Stomach (tissue), 4 donors: ENCODE results near the gene SH3RF3.

ENCODE experiments used
- CTCF ChIP-seq, 7 experiments: fragments of 450-650 bp in 4 of 7; fragments of 200-600 bp in 3 of 7; sonication (generic) in 3 of 7; IDR thresholded peaks; one replicate each; pipeline ENCODE4 v1.5.1; 2016 to 2019; ENCODE audit warnings: antibody characterized with exemption in 7 of 7, control low read depth in 2 of 7, mild to moderate bottlenecking in 1 of 7
- POLR2AphosphoS5 ChIP-seq, 3 donors: sonication (generic); formaldehyde crosslinking; IDR thresholded peaks; one replicate each; pipeline ENCODE4 v1.6.1; 2016; ENCODE audit warnings: antibody characterized with exemption in 3 of 3

GRCh38 chr2:109453371-109453995 is 324.5 kb downstream of the SH3RF3 start:
- TF ChIP-seq CTCF (IDR thresholded peaks at IDR 0.05): no peak
- no peak for TF ChIP-seq POLR2AphosphoS5 (IDR thresholded peaks at IDR 0.05)
